ENCODE measurements around the gene PANX2. TPM values are rescaled to one million over a fixed set of nuclear protein-coding genes. Genes with fewer than 3 reads are reported as not detected.

PANX2 gene
- total and polyA plus RNA-seq, 4 donors: 0.39 to 14.8 (median 1.5) TPM

DNA sequence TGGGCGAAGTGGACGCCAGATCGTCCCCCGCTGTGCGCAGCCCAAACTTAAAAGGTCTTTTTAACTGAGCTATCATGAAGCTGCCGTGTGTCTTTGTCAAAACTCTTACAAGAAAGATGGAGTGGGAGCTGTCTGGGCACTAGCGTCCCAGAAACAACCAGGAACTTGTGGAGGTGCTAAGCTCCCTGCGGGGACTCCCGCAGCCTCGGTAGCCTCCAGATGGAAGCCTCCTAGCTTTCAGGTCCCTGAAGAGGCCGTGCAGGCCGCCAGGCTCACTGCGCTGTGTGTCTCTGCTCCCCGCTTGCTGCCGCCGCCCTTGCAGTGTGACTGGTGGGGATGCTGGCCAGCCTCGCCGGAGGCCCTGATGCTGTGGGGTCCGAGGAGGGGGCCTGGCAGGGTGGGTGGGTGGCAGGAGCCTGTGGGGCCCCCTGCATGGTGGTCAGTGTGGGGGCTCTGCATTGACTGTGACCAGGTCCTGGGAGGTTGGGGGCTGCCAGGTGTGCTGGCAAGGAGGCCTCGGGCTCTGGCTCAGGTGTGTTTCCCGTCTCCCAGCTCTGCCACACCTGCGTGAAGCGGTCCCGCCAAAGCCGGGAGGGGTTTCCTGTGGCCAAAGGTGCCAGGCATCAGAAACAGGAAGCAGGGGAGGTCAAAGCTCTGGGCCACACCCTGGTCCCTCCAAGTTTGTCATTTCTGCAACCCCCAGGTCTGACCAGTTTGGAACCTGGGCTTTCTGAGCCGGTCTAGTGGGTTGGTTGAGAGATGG, 16.4 kb downstream of the PANX2 start:
- peaks cover 26 to 56% (median 36%) of the 10 kb centered on the region in 4 donors for H3K4me1 ChIP-seq (ENCODE audit: control insufficient read depth in 4 of 4, insufficient read depth in 4 of 4, low read length in 3 of 4)
- no peaks in the 10 kb centered on the region for H3K9me3 ChIP-seq (ENCODE audit: control insufficient read depth in 4 of 4, low read length in 3 of 4)
- TF ChIP-seq REST (IDR thresholded peaks at IDR 0.05) (no peak), GABPA (IDR thresholded peaks at IDR 0.05 in 1 of 2, conservative IDR thresholded peaks at IDR 0.05 in 1 of 2) (no peak), FOXA2 (IDR thresholded peaks at IDR 0.05) (no peak), SP1 (IDR thresholded peaks at IDR 0.05) (no peak), HNF4G (IDR thresholded peaks at IDR 0.05) (no peak), TAF1 (conservative IDR thresholded peaks at IDR 0.05) (no peak), YY1 (IDR thresholded peaks at IDR 0.05) (no peak), RXRA (IDR thresholded peaks at IDR 0.05) (no peak), NR2F2 (IDR thresholded peaks at IDR 0.05) (no peak), CTCF (IDR thresholded peaks at IDR 0.05; ENCODE audit: low read depth, low read length, missing input control) (no peak), MAX (IDR thresholded peaks at IDR 0.05) (no peak), EGR1 (IDR thresholded peaks at IDR 0.05; ENCODE audit: low read depth in 2 of 2) (no peak), JUND (IDR thresholded peaks at IDR 0.05) (no peak), RAD21 (IDR thresholded peaks at IDR 0.05) (no peak), FOXA1 (IDR thresholded peaks at IDR 0.05) (no peak), HNF4A (conservative IDR thresholded peaks at IDR 0.05) (no peak)
- TF ChIP-seq, protein P1, sequence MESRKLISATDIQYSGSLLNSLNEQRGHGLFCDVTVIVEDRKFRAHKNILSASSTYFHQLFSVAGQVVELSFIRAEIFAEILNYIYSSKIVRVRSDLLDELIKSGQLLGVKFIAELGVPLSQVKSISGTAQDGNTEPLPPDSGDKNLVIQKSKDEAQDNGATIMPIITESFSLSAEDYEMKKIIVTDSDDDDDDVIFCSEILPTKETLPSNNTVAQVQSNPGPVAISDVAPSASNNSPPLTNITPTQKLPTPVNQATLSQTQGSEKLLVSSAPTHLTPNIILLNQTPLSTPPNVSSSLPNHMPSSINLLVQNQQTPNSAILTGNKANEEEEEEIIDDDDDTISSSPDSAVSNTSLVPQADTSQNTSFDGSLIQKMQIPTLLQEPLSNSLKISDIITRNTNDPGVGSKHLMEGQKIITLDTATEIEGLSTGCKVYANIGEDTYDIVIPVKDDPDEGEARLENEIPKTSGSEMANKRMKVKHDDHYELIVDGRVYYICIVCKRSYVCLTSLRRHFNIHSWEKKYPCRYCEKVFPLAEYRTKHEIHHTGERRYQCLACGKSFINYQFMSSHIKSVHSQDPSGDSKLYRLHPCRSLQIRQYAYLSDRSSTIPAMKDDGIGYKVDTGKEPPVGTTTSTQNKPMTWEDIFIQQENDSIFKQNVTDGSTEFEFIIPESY (IDR thresholded peaks at IDR 0.05): no peak
- TF ChIP-seq, protein P2, sequence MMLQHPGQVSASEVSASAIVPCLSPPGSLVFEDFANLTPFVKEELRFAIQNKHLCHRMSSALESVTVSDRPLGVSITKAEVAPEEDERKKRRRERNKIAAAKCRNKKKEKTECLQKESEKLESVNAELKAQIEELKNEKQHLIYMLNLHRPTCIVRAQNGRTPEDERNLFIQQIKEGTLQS (IDR thresholded peaks at IDR 0.05): no peak
- H3K9ac ChIP-seq (ENCODE audit: low read depth in 1 of 2, low read length in 2 of 2): peak overlapping the region in 1 of 2 donors; percentile 15
- peaks cover 0 to 3% (median 0%) of the 10 kb centered on the region in 4 donors for H3K36me3 ChIP-seq (ENCODE audit: control insufficient read depth in 4 of 4, insufficient read depth in 3 of 4, low read depth in 1 of 4, low read length in 3 of 4)
- 69% methylated on average over 26 of the region's 26 CpGs for WGBS
- H3K27me3 ChIP-seq (ENCODE audit: control insufficient read depth in 4 of 4, insufficient read depth in 4 of 4, low read length in 3 of 4): no peaks in the 10 kb centered on the region
- peak overlapping the region in 1 of 2 donors; percentile 48 for H3K27ac ChIP-seq (ENCODE audit: low read depth in 1 of 2, low read length in 2 of 2)
- peak overlapping the region; percentile 55 to 92 (median 61) for H3K4me3 ChIP-seq (ENCODE audit: low read depth in 1 of 3, low read length in 3 of 3)
- no peak for DNase-seq (ENCODE audit: low spot score)
